ENCODE data around the gene SLC35B2. TPM values are rescaled to one million over a fixed set of nuclear protein-coding genes. Genes with fewer than 3 reads are reported as not detected.
A peak's percentile ranks its signal among the peaks of the same experiment; 100 is the strongest.

The SLC35B2 gene
- total RNA-seq, 2 donors from 2014 or later = 16.5 to 22.3 TPM

GRCh38 chr6:44221961-44222335 is 35.4 kb downstream of the SLC35B2 start:
- Mint-ChIP-seq H3K27ac (no peak overlapping the region), H3K4me3 (peak overlapping the region; percentile 1), H3K9me3 (no peaks in the 10 kb centered on the region), H3K4me1 (peaks cover 16% of the 10 kb centered on the region), H3K27me3 (no peaks in the 10 kb centered on the region), H3K36me3 (ENCODE audit: low read depth) (peaks cover 8% of the 10 kb centered on the region)
- ATAC-seq (replicated peaks) = no peak

DNA sequence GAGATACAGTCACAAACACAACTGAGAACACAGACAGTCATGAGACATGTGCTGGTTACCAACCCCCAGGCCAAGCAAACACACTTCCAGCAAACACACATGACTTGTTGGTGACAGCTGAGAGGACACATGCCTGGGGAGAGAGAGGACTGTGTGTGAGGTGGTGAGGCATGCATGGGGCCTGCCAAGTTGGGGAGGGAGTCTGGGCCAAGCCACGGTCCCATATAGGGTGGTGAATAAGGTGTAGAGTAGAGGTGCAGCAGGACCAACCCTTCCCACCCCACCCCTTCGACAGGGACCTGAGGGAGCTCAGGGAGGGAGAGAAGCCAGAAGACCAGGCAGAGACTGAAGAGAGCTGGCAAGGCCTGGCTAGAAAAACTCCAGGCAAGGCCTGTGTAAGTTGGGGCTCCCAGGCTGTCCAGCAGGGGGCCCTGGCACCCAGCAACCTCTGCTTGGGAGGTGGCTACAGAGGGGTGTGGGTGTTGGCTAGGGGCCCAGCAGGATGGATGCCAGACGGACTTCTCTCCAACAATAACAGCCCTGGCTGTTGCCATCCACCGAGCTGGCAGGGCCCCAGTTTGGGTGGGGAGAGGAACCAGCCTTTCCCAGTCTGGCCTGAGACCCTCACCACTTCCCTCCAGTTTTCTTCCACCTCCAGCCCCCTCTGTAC is 35.9 kb downstream of the SLC35B2 start:
- peak overlapping the region; percentile 1 for H3K4me3 Mint-ChIP-seq
- H3K9me3 Mint-ChIP-seq = no peaks in the 10 kb centered on the region
- ATAC-seq (replicated peaks) = peak; percentile 67
- peaks cover 8% of the 10 kb centered on the region for H3K36me3 Mint-ChIP-seq (ENCODE audit: low read depth)
- H3K27me3 Mint-ChIP-seq = peaks cover 3% of the 10 kb centered on the region
- peaks cover 16% of the 10 kb centered on the region for H3K4me1 Mint-ChIP-seq
- peak overlapping the region; percentile 8 for H3K27ac Mint-ChIP-seq

DNA sequence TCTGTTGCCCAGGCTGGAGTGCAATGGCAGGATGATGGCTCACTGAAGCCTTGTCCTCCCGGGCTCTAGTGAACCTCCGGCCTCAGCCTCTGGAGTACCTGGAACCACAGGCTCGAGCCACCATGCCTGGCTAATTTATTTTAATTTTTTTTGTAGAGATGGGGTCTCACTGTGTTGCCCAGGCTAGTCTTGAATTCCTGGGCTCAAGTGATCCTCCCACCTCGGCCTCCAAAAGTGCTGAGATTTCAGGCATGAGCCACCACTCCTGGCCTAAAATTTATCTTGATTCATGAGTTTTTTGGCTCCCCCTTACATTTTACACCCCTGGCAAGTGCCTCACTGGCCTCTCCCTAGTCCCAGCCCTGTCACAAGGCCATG is 36.4 kb downstream of the SLC35B2 start:
- ATAC-seq (replicated peaks) = no peak
- Mint-ChIP-seq H3K36me3 (ENCODE audit: low read depth) (peaks cover 8% of the 10 kb centered on the region), H3K4me1 (peaks cover 16% of the 10 kb centered on the region), H3K27me3 (peaks cover 3% of the 10 kb centered on the region), H3K4me3 (peak overlapping the region; percentile 1), H3K9me3 (no peaks in the 10 kb centered on the region), H3K27ac (peak overlapping the region; percentile 8)

- Mint-ChIP-seq H3K27me3 (peaks cover 3% of the 10 kb centered on the region), H3K4me3 (peak overlapping the region; percentile 25), H3K4me1 (peaks cover 16% of the 10 kb centered on the region), H3K9me3 (no peaks in the 10 kb centered on the region), H3K36me3 (ENCODE audit: low read depth) (peaks cover 8% of the 10 kb centered on the region), H3K27ac (no peak overlapping the region)
- ATAC-seq (replicated peaks) = no peak
Measured at GRCh38 chr6:44219815-44220784, 37.2 kb downstream of the SLC35B2 start.

- peaks cover 3% of the 10 kb centered on the region for H3K27me3 Mint-ChIP-seq
- ATAC-seq (replicated peaks) = peak; percentile 9
- H3K36me3 Mint-ChIP-seq (ENCODE audit: low read depth) = peaks cover under 1% of the 10 kb centered on the region
- H3K9me3 Mint-ChIP-seq = no peaks in the 10 kb centered on the region
- H3K4me3 Mint-ChIP-seq = peak overlapping the region; percentile 25
- H3K4me1 Mint-ChIP-seq = peaks cover 8% of the 10 kb centered on the region
- H3K27ac Mint-ChIP-seq = no peak overlapping the region
Measured at GRCh38 chr6:44219053-44219814, 38.1 kb downstream of the SLC35B2 start.

DNA sequence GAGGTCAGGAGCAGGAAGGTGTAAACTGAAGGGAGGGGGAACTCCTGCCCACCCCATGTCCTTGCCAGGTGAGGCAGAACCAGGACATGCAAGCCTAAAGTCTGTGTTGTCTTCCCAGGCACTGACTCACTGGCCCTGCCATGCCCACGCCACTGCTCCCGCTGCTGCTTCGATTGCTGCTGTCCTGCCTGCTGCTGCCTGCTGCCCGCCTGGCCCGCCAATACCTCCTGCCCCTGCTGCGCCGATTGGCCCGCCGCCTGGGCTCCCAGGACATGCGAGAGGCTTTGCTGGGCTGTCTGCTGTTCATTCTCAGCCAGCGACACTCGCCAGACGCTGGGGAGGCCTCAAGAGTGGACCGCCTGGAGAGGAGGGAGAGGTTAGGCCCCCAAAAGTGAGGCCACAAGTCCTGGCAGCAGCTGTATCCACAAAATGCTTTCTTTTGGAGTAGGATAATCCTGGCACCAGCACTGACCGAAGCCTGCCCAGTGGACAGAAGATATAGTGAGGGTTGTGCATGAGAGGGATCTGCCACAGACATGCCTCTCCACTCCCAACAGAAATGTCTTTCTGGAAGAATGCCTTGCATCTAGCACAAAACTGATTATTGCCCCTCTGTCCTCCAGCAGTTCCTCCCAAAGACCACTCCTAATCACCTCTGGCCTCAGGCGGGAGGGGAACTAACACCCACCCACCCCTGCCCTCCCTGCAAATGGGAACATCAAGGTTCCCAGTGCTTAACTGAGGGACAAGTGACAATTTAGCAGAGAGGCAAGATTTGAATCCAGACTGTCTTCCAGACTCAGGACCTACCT is 39.8 kb downstream of the SLC35B2 start:
- H3K36me3 Mint-ChIP-seq (ENCODE audit: low read depth) = no peaks in the 10 kb centered on the region
- H3K27me3 Mint-ChIP-seq = peaks cover 3% of the 10 kb centered on the region
- no peak overlapping the region for H3K4me3 Mint-ChIP-seq
- H3K9me3 Mint-ChIP-seq = no peaks in the 10 kb centered on the region
- no peak for ATAC-seq (replicated peaks)
- H3K4me1 Mint-ChIP-seq = no peaks in the 10 kb centered on the region
- no peak overlapping the region for H3K27ac Mint-ChIP-seq

DNA sequence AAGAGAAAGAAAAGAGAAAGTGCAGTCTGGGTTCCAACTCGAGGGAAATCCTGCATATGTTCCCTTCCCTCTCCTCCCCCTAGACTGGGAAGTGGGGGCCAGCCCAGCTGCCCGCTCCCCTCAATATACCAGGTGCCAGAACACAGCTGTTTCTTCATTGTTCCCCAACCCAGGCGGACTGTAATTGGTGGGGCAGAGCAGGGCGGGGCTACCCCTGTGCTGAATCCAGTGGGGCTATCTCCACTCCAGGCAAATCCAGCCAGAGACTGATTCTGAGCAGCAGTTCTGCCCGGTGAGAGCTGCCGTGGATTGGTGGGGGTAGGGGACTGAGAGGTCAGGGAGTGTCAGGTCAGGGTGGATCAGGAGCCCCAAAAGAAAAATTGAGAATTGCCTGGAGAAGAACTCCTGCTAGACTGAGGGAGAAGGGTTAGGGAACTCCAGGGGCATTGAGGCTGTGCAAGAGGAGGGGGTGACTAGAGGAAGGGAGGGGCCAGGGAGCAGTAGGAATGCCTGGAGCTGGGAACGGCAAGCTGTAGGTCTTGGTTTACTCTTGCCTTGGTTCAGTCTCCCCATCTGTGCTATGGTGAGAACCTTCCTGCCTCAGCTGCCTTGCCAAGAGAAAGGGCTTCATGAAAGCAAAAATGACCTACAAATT is 40.5 kb downstream of the SLC35B2 start, which contains the start of gene MYMX:
MYMX (plus strand) TSS at position 250 of the 655 bp plus-strand sequence. CDS start 546 bp downstream, outside the sequence.
- Mint-ChIP-seq H3K36me3 (ENCODE audit: low read depth) (no peaks in the 10 kb centered on the region), H3K9me3 (no peaks in the 10 kb centered on the region), H3K27ac (no peak within 1 kb of the TSS), H3K4me3 (no peak within 1 kb of the TSS), H3K4me1 (no peaks in the 10 kb centered on the region), H3K27me3 (peaks cover 3% of the 10 kb centered on the region)
- no peak for ATAC-seq (replicated peaks)

GRCh38 chr6:44214307-44214706 is 43.0 kb downstream of the SLC35B2 start:
- no peak for ATAC-seq (replicated peaks)
- H3K27me3 Mint-ChIP-seq = peaks cover 3% of the 10 kb centered on the region
- no peaks in the 10 kb centered on the region for H3K36me3 Mint-ChIP-seq (ENCODE audit: low read depth)
- H3K9me3 Mint-ChIP-seq = no peaks in the 10 kb centered on the region
- H3K4me3 Mint-ChIP-seq = no peak overlapping the region
- no peaks in the 10 kb centered on the region for H3K4me1 Mint-ChIP-seq
- no peak overlapping the region for H3K27ac Mint-ChIP-seq

- Mint-ChIP-seq H3K27me3 (peaks cover 5% of the 10 kb centered on the region), H3K27ac (no peak overlapping the region)
- ATAC-seq (replicated peaks) = no peak
Measured at GRCh38 chr6:44211284-44211683, 46.0 kb downstream of the SLC35B2 start.

GRCh38 chr6:44207966-44208365 is 49.4 kb downstream of the SLC35B2 start:
- ATAC-seq (replicated peaks) = no peak
- H3K27ac Mint-ChIP-seq = no peak overlapping the region
- H3K36me3 Mint-ChIP-seq (ENCODE audit: low read depth) = no peaks in the 10 kb centered on the region
- no peaks in the 10 kb centered on the region for H3K9me3 Mint-ChIP-seq
- H3K27me3 Mint-ChIP-seq = peaks cover 5% of the 10 kb centered on the region
- no peaks in the 10 kb centered on the region for H3K4me1 Mint-ChIP-seq
- no peak overlapping the region for H3K4me3 Mint-ChIP-seq

More at GRCh38 chr6:44211284-44211683, 46.0 kb downstream of the SLC35B2 start:
- H3K36me3 Mint-ChIP-seq (ENCODE audit: low read depth) = no peaks in the 10 kb centered on the region
- no peaks in the 10 kb centered on the region for H3K9me3 Mint-ChIP-seq
- H3K4me1 Mint-ChIP-seq = no peaks in the 10 kb centered on the region
- H3K4me3 Mint-ChIP-seq = no peak overlapping the region

Other genes with a start within 250 kb of the SLC35B2 start
- gene MRPL14, start 130.1 kb downstream of the SLC35B2 start, total RNA-seq = 10 to 100 TPM; 29.3 to 54.0 TPM
- 10 to 100 TPM; 12.1 to 21.4 TPM for gene TMEM63B, start 130.0 kb downstream of the SLC35B2 start, total RNA-seq
- gene CAPN11, start 98.7 kb downstream of the SLC35B2 start, total RNA-seq = 1 to 10 TPM in 1 of 2 donors, not detected in 1; 1.1 TPM
- gene MYMX, start 40.6 kb downstream of the SLC35B2 start, total RNA-seq = not detected
- 10 to 100 TPM; 40.8 to 80.8 TPM for gene SLC29A1, start 33.9 kb downstream of the SLC35B2 start, total RNA-seq
- gene HSP90AB1, start 10.4 kb downstream of the SLC35B2 start, total RNA-seq = 1,000 to 10,000 TPM; 1,019 to 1,822 TPM
- 10 to 100 TPM; 20.5 to 26.9 TPM for gene NFKBIE, start 8.0 kb upstream of the SLC35B2 start, total RNA-seq
- gene TMEM151B, start 12.9 kb upstream of the SLC35B2 start, total RNA-seq = under 1 TPM; 0.05 to 0.19 TPM
- 10 to 100 TPM; 10.2 to 13.8 TPM for gene AARS2, start 55.8 kb upstream of the SLC35B2 start, total RNA-seq
- not detected for gene SPATS1, start 85.1 kb upstream of the SLC35B2 start, total RNA-seq
- 10 to 100 TPM; 25.8 to 26.0 TPM for gene CDC5L, start 130.2 kb upstream of the SLC35B2 start, total RNA-seq

All from activated T-helper 17 cell treated with anti-CD3 and anti-CD28 coated beads, Interleukin-2, amount 50 U/mL, for 72 hours (primary cell).